Activated T-cell treated with anti-CD3 and anti-CD28 coated beads for 1 hour (primary cell): ENCODE measurements around the gene NFAM1.

Source experiments
- DNase-seq: peaks from one replicate; pipeline ENCODE4 v3.0.0-alpha.2; 2020; ENCODE audit warnings: low read depth

NFAM1 gene

GRCh38 chr22:42414565-42415303 lies 17.5 kb downstream of the NFAM1 start:
- no peak for DNase-seq

GRCh38 chr22:42414021-42414420 lies 18.2 kb downstream of the NFAM1 start:
- DNase-seq = no peak

GRCh38 chr22:42412744-42413333 lies 19.4 kb downstream of the NFAM1 start:
- no peak for DNase-seq

GRCh38 chr22:42410708-42411107 lies 21.5 kb downstream of the NFAM1 start:
- DNase-seq = no peak

- no peak for DNase-seq
Measured at GRCh38 chr22:42408810-42409529, 23.2 kb downstream of the NFAM1 start.

- no peak for DNase-seq
Measured at GRCh38 chr22:42408276-42408675, 23.9 kb downstream of the NFAM1 start.

- DNase-seq = no peak
Measured at GRCh38 chr22:42404266-42404665, 27.9 kb downstream of the NFAM1 start.

- DNase-seq = no peak
Measured at GRCh38 chr22:42401535-42402334, 30.5 kb downstream of the NFAM1 start.

GRCh38 chr22:42400811-42401534 lies 31.2 kb downstream of the NFAM1 start:
- DNase-seq = no peak

GRCh38 chr22:42399315-42400271 lies 32.6 kb downstream of the NFAM1 start:
- DNase-seq = no peak

- DNase-seq = no peak
Measured at GRCh38 chr22:42397332-42398249, 34.6 kb downstream of the NFAM1 start.

- no peak for DNase-seq
Measured at GRCh38 chr22:42396621-42397331, 35.4 kb downstream of the NFAM1 start.

- no peak for DNase-seq
Measured at GRCh38 chr22:42389143-42389542, 43.1 kb downstream of the NFAM1 start.

GRCh38 chr22:42388130-42388797 lies 43.9 kb downstream of the NFAM1 start:
- DNase-seq = no peak

GRCh38 chr22:42387631-42388030 lies 44.6 kb downstream of the NFAM1 start:
- DNase-seq = no peak

GRCh38 chr22:42385696-42386095 lies 46.5 kb downstream of the NFAM1 start:
- no peak for DNase-seq

GRCh38 chr22:42384506-42384905 lies 47.7 kb downstream of the NFAM1 start:
- no peak for DNase-seq

GRCh38 chr22:42383851-42384417 lies 48.3 kb downstream of the NFAM1 start:
- no peak for DNase-seq
